Progenitor cell of endocrine pancreas (in vitro differentiated cells): ENCODE data around the gene NOL11. TPM values are rescaled to one million over a fixed set of nuclear protein-coding genes. Genes with fewer than 3 reads are reported as not detected.

ENCODE experiments used
- DNase-seq: peaks from one replicate; pipeline ENCODE4 v3.0.0; 2021; ENCODE audit warnings: low spot score; ENCODE audit not compliant: unreplicated experiment
- H3K27ac Mint-ChIP-seq: 2 replicates; pipeline ENCODE4 v1.8.0; 2021; ENCODE audit warnings: mild to moderate bottlenecking, moderate library complexity, mixed read lengths
- H3K27me3 Mint-ChIP-seq: 2 replicates; pipeline ENCODE4 v1.8.0; 2021; ENCODE audit warnings: mixed read lengths
- H3K36me3 Mint-ChIP-seq: 2 replicates; pipeline ENCODE4 v1.8.0; 2022; ENCODE audit warnings: mixed read lengths; ENCODE audit not compliant: insufficient read depth
- H3K4me1 Mint-ChIP-seq: 2 replicates; pipeline ENCODE4 v1.8.0; 2021; ENCODE audit warnings: low read depth, mixed read lengths
- H3K4me3 Mint-ChIP-seq: 2 replicates; pipeline ENCODE4 v1.8.0; 2021; ENCODE audit warnings: low read depth, mild to moderate bottlenecking, moderate library complexity, mixed read lengths
- H3K9me3 Mint-ChIP-seq: 2 replicates; pipeline ENCODE4 v1.8.0; 2021; ENCODE audit warnings: low read depth, mixed read lengths
- CTCF ChIP-seq: fragments of 200-600 bp; sonication (generic); IDR thresholded peaks from one replicate; pipeline ENCODE4 v1.5.0; 2021; ENCODE audit warnings: antibody characterized with exemption, mild to moderate bottlenecking; ENCODE audit not compliant: unreplicated experiment
- total RNA-seq: library from RNA; stranded (reverse); gene quantifications from 2 replicates; pipeline ENCODE4 v1.2.1, GENCODE V29; 2021

The NOL11 gene
- total RNA-seq, 1 donor from 2014 or later, result 63.0 TPM

GRCh38 chr17:67729903-67730302 is 12.2 kb downstream of the NOL11 start:
- Mint-ChIP-seq H3K36me3 (peaks cover 50% of the 10 kb centered on the region), H3K27ac (no peak overlapping the region), H3K9me3 (peaks cover 4% of the 10 kb centered on the region), H3K4me3 (no peak overlapping the region), H3K4me1 (no peaks in the 10 kb centered on the region), H3K27me3 (no peaks in the 10 kb centered on the region)
- no peak for TF ChIP-seq CTCF
- no peak for DNase-seq

GRCh38 chr17:67730731-67731130 is 13.0 kb downstream of the NOL11 start:
- TF ChIP-seq CTCF, result no peak
- no peak for DNase-seq
- no peaks in the 10 kb centered on the region for H3K4me1 Mint-ChIP-seq
- H3K36me3 Mint-ChIP-seq, result peaks cover 49% of the 10 kb centered on the region
- H3K27me3 Mint-ChIP-seq, result no peaks in the 10 kb centered on the region
- no peak overlapping the region for H3K4me3 Mint-ChIP-seq
- H3K9me3 Mint-ChIP-seq, result peaks cover 4% of the 10 kb centered on the region
- no peak overlapping the region for H3K27ac Mint-ChIP-seq

- Mint-ChIP-seq H3K9me3 (peaks cover 4% of the 10 kb centered on the region), H3K36me3 (peaks cover 54% of the 10 kb centered on the region), H3K27me3 (no peaks in the 10 kb centered on the region), H3K4me3 (no peak overlapping the region), H3K27ac (no peak overlapping the region), H3K4me1 (no peaks in the 10 kb centered on the region)
- DNase-seq, result no peak
- TF ChIP-seq CTCF, result no peak
These were observed 15.7 kb downstream of the NOL11 start for GRCh38 chr17:67733449-67733848.

- Mint-ChIP-seq H3K36me3 (peaks cover 23% of the 10 kb centered on the region), H3K4me3 (no peak overlapping the region), H3K27me3 (no peaks in the 10 kb centered on the region), H3K27ac (no peak overlapping the region), H3K4me1 (no peaks in the 10 kb centered on the region), H3K9me3 (no peaks in the 10 kb centered on the region)
- DNase-seq, result no peak
- no peak for TF ChIP-seq CTCF
These were observed 19.4 kb downstream of the NOL11 start for GRCh38 chr17:67737145-67737544.

GRCh38 chr17:67742025-67742424 is 24.3 kb downstream of the NOL11 start:
- TF ChIP-seq CTCF, result no peak
- Mint-ChIP-seq H3K9me3 (no peaks in the 10 kb centered on the region), H3K4me1 (no peaks in the 10 kb centered on the region), H3K4me3 (no peak overlapping the region), H3K36me3 (peaks cover 20% of the 10 kb centered on the region), H3K27ac (no peak overlapping the region), H3K27me3 (no peaks in the 10 kb centered on the region)
- DNase-seq, result no peak
